GM12878 (cell line): Measurements from ENCODE around the gene MYBL2. TPM values are rescaled to one million over a fixed set of nuclear protein-coding genes. Genes with fewer than 3 reads are reported as not detected.

Experiments used
- CREM ChIP-seq: IDR thresholded peaks from 2 replicates; pipeline ENCODE4 v1.6.1; 2014; ENCODE audit warnings: antibody characterized with exemption, low read depth
- EZH2 ChIP-seq: IDR thresholded peaks from 2 replicates; pipeline ENCODE4 v1.6.1; 2012; ENCODE audit warnings: low read depth, mild to moderate bottlenecking, control low read depth, inconsistent platforms, low read length, borderline replicate concordance; ENCODE audit not compliant: control insufficient read depth
- IKZF1 ChIP-seq: fragments of 450-650 bp; conservative IDR thresholded peaks from 2 replicates; pipeline ENCODE4 v1.6.1; 2017; ENCODE audit warnings: antibody characterized with exemption, mild to moderate bottlenecking
- IKZF2 ChIP-seq, 2 experiments: fragments of 450-650 bp; IDR thresholded peaks; 2 replicates each; pipeline ENCODE4 v1.6.1; 2017; ENCODE audit warnings: mild to moderate bottlenecking in 2 of 2, moderate library complexity in 2 of 2
- IRF4 ChIP-seq: IDR thresholded peaks from 2 replicates; pipeline ENCODE4 v1.6.1; 2011; ENCODE audit warnings: low read depth, low read length
- JUNB ChIP-seq: IDR thresholded peaks from 2 replicates; pipeline ENCODE4 v1.6.1; 2016; ENCODE audit warnings: antibody characterized with exemption, mild to moderate bottlenecking
- JUND ChIP-seq: IDR thresholded peaks from 2 replicates; pipeline ENCODE4 v1.6.1; 2012; ENCODE audit warnings: low read depth, mild to moderate bottlenecking, low read length, improper control_type of control experiment, moderate library complexity
- NFYB ChIP-seq: IDR thresholded peaks from 2 replicates; pipeline ENCODE4 v1.6.1; 2011; ENCODE audit warnings: low read depth, mild to moderate bottlenecking, low read length, improper control_type of control experiment, moderate library complexity; ENCODE audit not compliant: insufficient read depth
- NR2C1 ChIP-seq: fragments of 450-650 bp; IDR thresholded peaks from 2 replicates; pipeline ENCODE4 v1.6.1; 2017; ENCODE audit warnings: antibody characterized with exemption, mild to moderate bottlenecking, moderate library complexity
- PAX5 ChIP-seq: IDR thresholded peaks from 2 replicates; pipeline ENCODE4 v1.6.1; 2011; ENCODE audit warnings: low read depth, low read length, borderline replicate concordance
- POLR2AphosphoS5 ChIP-seq: IDR thresholded peaks from 2 replicates; pipeline ENCODE4 v1.6.1; 2011; ENCODE audit warnings: mild to moderate bottlenecking, low read length, inconsistent platforms
- RFX5 ChIP-seq: IDR thresholded peaks from 2 replicates; pipeline ENCODE4 v1.6.1; 2011; ENCODE audit warnings: low read depth, low read length, improper control_type of control experiment
- RUNX3 ChIP-seq: IDR thresholded peaks from 2 replicates; pipeline ENCODE4 v1.6.1; 2012; ENCODE audit warnings: low read length, inconsistent platforms
- TCF7 ChIP-seq: IDR thresholded peaks from 2 replicates; pipeline ENCODE4 v1.6.1; 2014; ENCODE audit warnings: antibody characterized with exemption, borderline replicate concordance
- ZNF207 ChIP-seq: fragments of 450-650 bp; IDR thresholded peaks from 2 replicates; pipeline ENCODE4 v1.6.1; 2014; ENCODE audit warnings: antibody characterized with exemption, mild to moderate bottlenecking, borderline replicate concordance
- polyA plus RNA-seq, 11 experiments: library from polyadenylated mRNA; depleted of rRNA in 4 of 11; unstranded in 6 of 11; stranded (reverse) in 5 of 11; fragments of >200 nt; fragmentation: Nextera tagmentation in 4 of 11; fragmentation: Illumina TruSeq in 1 of 11; extraction: Ambion mirVana in 4 of 11; extraction: Trizol in 1 of 11; gene quantifications; 1 replicate in 1 of 11; 2 replicates in 10 of 11; pipeline versions ENCODE4 v1.2.1 to v1.2.3, GENCODE V29; 2011 to 2016; ENCODE audit warnings: inconsistent platforms in 2 of 11, missing spikeins in 2 of 11, low read depth in 1 of 11
- total RNA-seq, 4 experiments: library from RNA; depleted of rRNA in 3 of 4; stranded (reverse); fragments of >200 nt in 3 of 4; fragmentation: Illumina TruSeq in 1 of 4; extraction: Trizol in 1 of 4; gene quantifications; 2 replicates each; pipeline versions ENCODE4 v1.2.1 to v1.2.3, GENCODE V29; 2013 to 2021
- TF ChIP-seq, protein P1 (sequence below): fragments of 150-350 bp; IDR thresholded peaks from 2 replicates; pipeline ENCODE4 v1.6.1; 2016; ENCODE audit warnings: low read depth, low read length
- TF ChIP-seq, protein P2 (sequence below): IDR thresholded peaks from 2 replicates; pipeline ENCODE4 v1.6.1; 2011; ENCODE audit warnings: borderline replicate concordance, low read depth, mild to moderate bottlenecking, moderate library complexity, mixed read lengths, low read length; ENCODE audit not compliant: insufficient read depth; ENCODE audit errors: extremely low read length
- TF ChIP-seq, protein P3 (sequence below): IDR thresholded peaks from 2 replicates; pipeline ENCODE4 v1.6.1; 2012; ENCODE audit warnings: low read length, inconsistent platforms
- TF ChIP-seq, protein P4 (sequence below): fragments of 450-650 bp; IDR thresholded peaks from 2 replicates; pipeline ENCODE4 v1.6.1; 2016; ENCODE audit warnings: mild to moderate bottlenecking
- TF ChIP-seq, protein P5 (sequence below): fragments of 450-650 bp; IDR thresholded peaks from 2 replicates; pipeline ENCODE4 v1.6.1; 2017; ENCODE audit warnings: low read depth, mild to moderate bottlenecking, moderate library complexity

Gene MYBL2
- total and polyA plus RNA-seq, 10 of the 15 experiments (the other 5 are each of a cell fraction or from before 2014, with no cell fraction given), result 4.5 to 213 (median 74.2) TPM

DNA sequence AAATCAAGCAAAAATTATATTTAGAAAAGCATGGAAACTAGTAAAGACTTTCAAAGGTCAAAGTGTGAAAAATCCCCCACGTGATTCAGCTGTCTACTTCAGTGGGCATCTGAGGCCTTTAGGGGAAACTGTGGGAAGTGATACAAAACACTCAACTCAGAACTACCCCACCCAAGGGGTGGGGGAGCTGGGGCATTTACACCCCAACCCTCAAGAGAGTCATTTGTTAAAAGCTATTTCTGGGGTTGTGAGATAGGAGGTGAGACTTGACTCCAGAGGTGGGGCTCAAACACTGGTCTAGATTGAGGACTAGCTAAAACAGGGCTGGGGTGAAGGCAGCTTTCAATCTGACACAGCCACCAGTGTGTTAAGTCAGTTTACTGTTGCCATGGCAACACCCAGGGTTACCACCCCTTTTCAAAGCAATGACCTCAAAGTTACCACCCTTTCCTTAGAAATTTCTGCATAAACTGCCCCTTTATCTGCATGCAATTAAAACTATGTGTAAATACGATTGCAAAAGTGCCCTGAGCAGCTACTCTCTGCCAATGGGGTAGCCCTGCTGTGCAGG, 69.8 kb downstream of the MYBL2 start (continued):
- TF ChIP-seq, protein P1, sequence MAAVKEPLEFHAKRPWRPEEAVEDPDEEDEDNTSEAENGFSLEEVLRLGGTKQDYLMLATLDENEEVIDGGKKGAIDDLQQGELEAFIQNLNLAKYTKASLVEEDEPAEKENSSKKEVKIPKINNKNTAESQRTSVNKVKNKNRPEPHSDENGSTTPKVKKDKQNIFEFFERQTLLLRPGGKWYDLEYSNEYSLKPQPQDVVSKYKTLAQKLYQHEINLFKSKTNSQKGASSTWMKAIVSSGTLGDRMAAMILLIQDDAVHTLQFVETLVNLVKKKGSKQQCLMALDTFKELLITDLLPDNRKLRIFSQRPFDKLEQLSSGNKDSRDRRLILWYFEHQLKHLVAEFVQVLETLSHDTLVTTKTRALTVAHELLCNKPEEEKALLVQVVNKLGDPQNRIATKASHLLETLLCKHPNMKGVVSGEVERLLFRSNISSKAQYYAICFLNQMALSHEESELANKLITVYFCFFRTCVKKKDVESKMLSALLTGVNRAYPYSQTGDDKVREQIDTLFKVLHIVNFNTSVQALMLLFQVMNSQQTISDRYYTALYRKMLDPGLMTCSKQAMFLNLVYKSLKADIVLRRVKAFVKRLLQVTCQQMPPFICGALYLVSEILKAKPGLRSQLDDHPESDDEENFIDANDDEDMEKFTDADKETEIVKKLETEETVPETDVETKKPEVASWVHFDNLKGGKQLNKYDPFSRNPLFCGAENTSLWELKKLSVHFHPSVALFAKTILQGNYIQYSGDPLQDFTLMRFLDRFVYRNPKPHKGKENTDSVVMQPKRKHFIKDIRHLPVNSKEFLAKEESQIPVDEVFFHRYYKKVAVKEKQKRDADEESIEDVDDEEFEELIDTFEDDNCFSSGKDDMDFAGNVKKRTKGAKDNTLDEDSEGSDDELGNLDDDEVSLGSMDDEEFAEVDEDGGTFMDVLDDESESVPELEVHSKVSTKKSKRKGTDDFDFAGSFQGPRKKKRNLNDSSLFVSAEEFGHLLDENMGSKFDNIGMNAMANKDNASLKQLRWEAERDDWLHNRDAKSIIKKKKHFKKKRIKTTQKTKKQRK, result no peak
- TF ChIP-seq TCF7 (no peak), JUNB (peak; percentile 88), NFYB (no peak), IKZF1 (peak; percentile 83), NR2C1 (peak; percentile 77), JUND (peak; percentile 35; the same call in 1 of the 2 replicates), PAX5 (no peak), CREM (peak; percentile 65; the same call in 1 of the 2 replicates), EZH2 (no peak), RUNX3 (peak; percentile 80), ZNF207 (peak; percentile 64; the same call in 1 of the 2 replicates), IRF4 (peak; percentile 81), IKZF2 (IDR thresholded peaks at IDR 0.05) (peak; percentile 73 to 74), POLR2AphosphoS5 (no peak), RFX5 (peak; percentile 68)
- TF ChIP-seq, protein P2, sequence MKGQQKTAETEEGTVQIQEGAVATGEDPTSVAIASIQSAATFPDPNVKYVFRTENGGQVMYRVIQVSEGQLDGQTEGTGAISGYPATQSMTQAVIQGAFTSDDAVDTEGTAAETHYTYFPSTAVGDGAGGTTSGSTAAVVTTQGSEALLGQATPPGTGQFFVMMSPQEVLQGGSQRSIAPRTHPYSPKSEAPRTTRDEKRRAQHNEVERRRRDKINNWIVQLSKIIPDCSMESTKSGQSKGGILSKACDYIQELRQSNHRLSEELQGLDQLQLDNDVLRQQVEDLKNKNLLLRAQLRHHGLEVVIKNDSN, result peak; percentile 32
- TF ChIP-seq, protein P3, sequence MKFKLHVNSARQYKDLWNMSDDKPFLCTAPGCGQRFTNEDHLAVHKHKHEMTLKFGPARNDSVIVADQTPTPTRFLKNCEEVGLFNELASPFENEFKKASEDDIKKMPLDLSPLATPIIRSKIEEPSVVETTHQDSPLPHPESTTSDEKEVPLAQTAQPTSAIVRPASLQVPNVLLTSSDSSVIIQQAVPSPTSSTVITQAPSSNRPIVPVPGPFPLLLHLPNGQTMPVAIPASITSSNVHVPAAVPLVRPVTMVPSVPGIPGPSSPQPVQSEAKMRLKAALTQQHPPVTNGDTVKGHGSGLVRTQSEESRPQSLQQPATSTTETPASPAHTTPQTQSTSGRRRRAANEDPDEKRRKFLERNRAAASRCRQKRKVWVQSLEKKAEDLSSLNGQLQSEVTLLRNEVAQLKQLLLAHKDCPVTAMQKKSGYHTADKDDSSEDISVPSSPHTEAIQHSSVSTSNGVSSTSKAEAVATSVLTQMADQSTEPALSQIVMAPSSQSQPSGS, result 0 out of 2 replicates have a peak, but pooled peaks have one; percentile 39
- TF ChIP-seq, protein P4, sequence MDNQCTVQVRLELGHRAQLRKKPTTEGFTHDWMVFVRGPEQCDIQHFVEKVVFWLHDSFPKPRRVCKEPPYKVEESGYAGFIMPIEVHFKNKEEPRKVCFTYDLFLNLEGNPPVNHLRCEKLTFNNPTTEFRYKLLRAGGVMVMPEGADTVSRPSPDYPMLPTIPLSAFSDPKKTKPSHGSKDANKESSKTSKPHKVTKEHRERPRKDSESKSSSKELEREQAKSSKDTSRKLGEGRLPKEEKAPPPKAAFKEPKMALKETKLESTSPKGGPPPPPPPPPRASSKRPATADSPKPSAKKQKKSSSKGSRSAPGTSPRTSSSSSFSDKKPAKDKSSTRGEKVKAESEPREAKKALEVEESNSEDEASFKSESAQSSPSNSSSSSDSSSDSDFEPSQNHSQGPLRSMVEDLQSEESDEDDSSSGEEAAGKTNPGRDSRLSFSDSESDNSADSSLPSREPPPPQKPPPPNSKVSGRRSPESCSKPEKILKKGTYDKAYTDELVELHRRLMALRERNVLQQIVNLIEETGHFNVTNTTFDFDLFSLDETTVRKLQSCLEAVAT, result no peak
- TF ChIP-seq, protein P5, sequence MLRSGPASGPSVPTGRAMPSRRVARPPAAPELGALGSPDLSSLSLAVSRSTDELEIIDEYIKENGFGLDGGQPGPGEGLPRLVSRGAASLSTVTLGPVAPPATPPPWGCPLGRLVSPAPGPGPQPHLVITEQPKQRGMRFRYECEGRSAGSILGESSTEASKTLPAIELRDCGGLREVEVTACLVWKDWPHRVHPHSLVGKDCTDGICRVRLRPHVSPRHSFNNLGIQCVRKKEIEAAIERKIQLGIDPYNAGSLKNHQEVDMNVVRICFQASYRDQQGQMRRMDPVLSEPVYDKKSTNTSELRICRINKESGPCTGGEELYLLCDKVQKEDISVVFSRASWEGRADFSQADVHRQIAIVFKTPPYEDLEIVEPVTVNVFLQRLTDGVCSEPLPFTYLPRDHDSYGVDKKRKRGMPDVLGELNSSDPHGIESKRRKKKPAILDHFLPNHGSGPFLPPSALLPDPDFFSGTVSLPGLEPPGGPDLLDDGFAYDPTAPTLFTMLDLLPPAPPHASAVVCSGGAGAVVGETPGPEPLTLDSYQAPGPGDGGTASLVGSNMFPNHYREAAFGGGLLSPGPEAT, result peak; percentile 64; the same call in 1 of the 2 replicates
